Naive thymus-derived CD4-positive, alpha-beta T cell (primary cell): Measurements from ENCODE around the gene SFTA2. TPM values are rescaled to one million over a fixed set of nuclear protein-coding genes. Genes with fewer than 3 reads are reported as not detected.

ENCODE experiments used
- ATAC-seq: fragments of 150-1000 bp; cut with Tn5 transposase; 2 replicates; pipeline ENCODE4 v1.10.0; 2021; ENCODE audit warnings: mild to moderate bottlenecking, moderate library complexity
- CTCF ChIA-PET: fragments of 350-600 bp; sonication (Branson Sonifier 250); formaldehyde crosslinking; loops from one replicate; lab custom pipeline; 2021; ENCODE audit warnings: antibody characterized with exemption; lab: Charles Lee
- POLR2A ChIA-PET: fragments of 350-600 bp; sonication (Branson Sonifier 250); formaldehyde crosslinking; loops from one replicate; lab custom pipeline; 2021; ENCODE audit warnings: antibody characterized with exemption, inconsistent platforms; lab: Charles Lee
- DNase-seq, 9 donors: peaks; one replicate each; pipeline versions ENCODE4 v3.0.0 to v3.0.0-alpha.2; 2020 to 2022; ENCODE audit warnings: mixed read lengths in 1 of 9
- H3K27ac ChIP-seq: one replicate; pipeline ENCODE4 v1.7.0; 2013; ENCODE audit warnings: mild to moderate bottlenecking, low read depth, low read length, moderate library complexity
- H3K27me3 ChIP-seq, 2 donors: one replicate each; pipeline ENCODE4 v1.7.0; 2013; ENCODE audit warnings: low read length in 2 of 2, mild to moderate bottlenecking in 2 of 2, moderate library complexity in 2 of 2; ENCODE audit not compliant: control insufficient read depth in 2 of 2, insufficient read depth in 2 of 2
- H3K36me3 ChIP-seq, 3 experiments: 1 replicate in 2 of 3; 2 replicates in 1 of 3; pipeline ENCODE4 v1.7.0; 2013; ENCODE audit warnings: low read length in 3 of 3, mild to moderate bottlenecking in 3 of 3, moderate library complexity in 1 of 3; ENCODE audit not compliant: insufficient read depth in 3 of 3, control insufficient read depth in 2 of 3
- H3K4me1 ChIP-seq, 2 donors: one replicate each; pipeline ENCODE4 v1.7.0; 2013; ENCODE audit warnings: low read length in 2 of 2, mild to moderate bottlenecking in 2 of 2, moderate library complexity in 1 of 2; ENCODE audit not compliant: control insufficient read depth in 2 of 2, insufficient read depth in 2 of 2
- H3K4me3 ChIP-seq: 2 replicates; pipeline ENCODE4 v1.7.0; 2013; ENCODE audit warnings: mild to moderate bottlenecking, low read length
- H3K9me3 ChIP-seq, 3 experiments: 1 replicate in 2 of 3; 2 replicates in 1 of 3; pipeline ENCODE4 v1.7.0; 2013; ENCODE audit warnings: low read length in 3 of 3; ENCODE audit not compliant: control insufficient read depth in 2 of 3
- H3K27ac Mint-ChIP-seq, 9 donors: one replicate each; pipeline ENCODE4 v1.8.0; 2020 to 2022; ENCODE audit warnings: mixed read lengths in 9 of 9, mild to moderate bottlenecking in 8 of 9, moderate library complexity in 5 of 9, inconsistent platforms in 2 of 9
- H3K27me3 Mint-ChIP-seq, 5 donors: one replicate each; pipeline ENCODE4 v1.8.0; 2021 to 2022; ENCODE audit warnings: mixed read lengths in 5 of 5, mild to moderate bottlenecking in 1 of 5
- H3K36me3 Mint-ChIP-seq, 5 donors: one replicate each; pipeline ENCODE4 v1.8.0; 2020 to 2022; ENCODE audit warnings: mixed read lengths in 5 of 5, mild to moderate bottlenecking in 3 of 5, inconsistent platforms in 1 of 5
- H3K4me1 Mint-ChIP-seq, 7 donors: one replicate each; pipeline ENCODE4 v1.8.0; 2020 to 2022; ENCODE audit warnings: mixed read lengths in 7 of 7, mild to moderate bottlenecking in 3 of 7, inconsistent platforms in 1 of 7
- H3K4me3 Mint-ChIP-seq, 10 donors: one replicate each; pipeline ENCODE4 v1.8.0; 2020 to 2022; ENCODE audit warnings: mild to moderate bottlenecking in 10 of 10, mixed read lengths in 10 of 10, moderate library complexity in 6 of 10, inconsistent platforms in 2 of 10
- H3K9me3 Mint-ChIP-seq, 11 donors: one replicate each; pipeline ENCODE4 v1.8.0; 2020 to 2022; ENCODE audit warnings: mixed read lengths in 11 of 11, mild to moderate bottlenecking in 4 of 11, inconsistent platforms in 1 of 11, moderate library complexity in 1 of 11
- intact Hi-C, 2 donors: fragments of 100-400 bp; cut with micrococcal nuclease; formaldehyde crosslinking; loops; one replicate each; pipeline ENCODE4 v1.15.1; 2023
- polyA plus RNA-seq, 2 donors: library from polyadenylated mRNA; unstranded; fragments of 300-500 nt; fragmentation: Illumina TruSeq; gene quantifications; one replicate each; pipeline ENCODE4 v1.2.3, GENCODE V29; 2021
- total RNA-seq, 6 experiments: library from RNA in 5 of 6; stranded (reverse) in 5 of 6; gene quantifications; 1 replicate in 5 of 6; 2 replicates in 1 of 6; pipeline ENCODE4 v1.2.3 and lab custom pipeline; 2021 to 2026

Gene SFTA2
- total and polyA plus RNA-seq, 7 experiments from 2014 or later, result 0.34 TPM; not detected in 6

DNA sequence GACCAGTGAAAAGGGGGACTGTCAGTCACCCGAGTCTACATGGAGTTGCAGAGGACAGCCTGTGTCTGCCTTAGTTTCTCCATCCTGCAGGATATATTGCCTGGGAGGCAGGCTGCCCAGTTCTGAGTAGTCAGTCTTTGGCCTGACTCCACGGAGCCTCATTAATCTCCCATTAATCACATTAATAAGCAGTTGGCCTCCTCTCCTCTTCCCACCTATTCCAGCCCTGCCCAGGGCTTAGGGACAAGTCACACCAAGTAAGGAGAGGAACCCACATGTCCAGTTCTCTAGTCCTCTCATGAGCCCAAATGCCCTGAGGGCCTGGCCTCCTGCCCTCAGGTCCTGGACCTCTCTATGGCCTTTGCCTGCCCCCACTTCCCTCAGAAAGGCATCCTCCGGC lies 7.5 kb upstream of the SFTA2 start:
- ChIA-PET POLR2A (no interaction called here), CTCF (no interaction called here)
- H3K4me1 ChIP-seq, result no peaks in the 10 kb centered on the region
- H3K27ac Mint-ChIP-seq, result no peak overlapping the region
- DNase-seq (no peak), ATAC-seq (no peak)
- H3K9me3 Mint-ChIP-seq, result peaks cover 0 to 1% (median 0%) of the 10 kb centered on the region in 11 donors
- peaks cover 0 to 3% (median 0%) of the 10 kb centered on the region in 5 donors for H3K36me3 Mint-ChIP-seq
- H3K27me3 ChIP-seq, result peaks cover 0 to 5% of the 10 kb centered on the region in 2 donors
- H3K27me3 Mint-ChIP-seq, result peaks cover 37 to 62% (median 44%) of the 10 kb centered on the region in 5 donors
- intact Hi-C loops, result no loop called here
- H3K4me3 ChIP-seq, result no peak overlapping the region
- H3K27ac ChIP-seq, result no peak overlapping the region
- H3K9me3 ChIP-seq, result no peaks in the 10 kb centered on the region
- no peak overlapping the region for H3K4me3 Mint-ChIP-seq
- H3K4me1 Mint-ChIP-seq, result peaks cover 0 to 11% (median 4%) of the 10 kb centered on the region in 7 donors
- no peaks in the 10 kb centered on the region for H3K36me3 ChIP-seq

- H3K9me3 ChIP-seq, result no peaks in the 10 kb centered on the region
- intact Hi-C loops, result no loop called here
- ChIA-PET POLR2A (no interaction called here), CTCF (interaction anchor here (1.6 kb wide), 1 partner anchor 148 kb away, joined by 4 read pairs; no protein-coding TSS in a partner anchor)
- H3K4me3 Mint-ChIP-seq, result no peak overlapping the region
- H3K36me3 ChIP-seq, result no peaks in the 10 kb centered on the region
- no peak overlapping the region for H3K4me3 ChIP-seq
- ATAC-seq, result no peak
- H3K9me3 Mint-ChIP-seq, result peaks cover 0 to 1% (median 0%) of the 10 kb centered on the region in 11 donors
- no peak overlapping the region for H3K27ac ChIP-seq
- H3K4me1 Mint-ChIP-seq, result peaks cover 0 to 11% (median 4%) of the 10 kb centered on the region in 7 donors
- DNase-seq, result no peak
- peaks cover 0 to 3% (median 0%) of the 10 kb centered on the region in 5 donors for H3K36me3 Mint-ChIP-seq
- H3K27me3 Mint-ChIP-seq, result peaks cover 35 to 56% (median 42%) of the 10 kb centered on the region in 5 donors
- H3K4me1 ChIP-seq, result no peaks in the 10 kb centered on the region
- peaks cover 0 to 5% of the 10 kb centered on the region in 2 donors for H3K27me3 ChIP-seq
- no peak overlapping the region for H3K27ac Mint-ChIP-seq
Measured at GRCh38 chr6:30938730-30939129, 6.8 kb upstream of the SFTA2 start.

DNA sequence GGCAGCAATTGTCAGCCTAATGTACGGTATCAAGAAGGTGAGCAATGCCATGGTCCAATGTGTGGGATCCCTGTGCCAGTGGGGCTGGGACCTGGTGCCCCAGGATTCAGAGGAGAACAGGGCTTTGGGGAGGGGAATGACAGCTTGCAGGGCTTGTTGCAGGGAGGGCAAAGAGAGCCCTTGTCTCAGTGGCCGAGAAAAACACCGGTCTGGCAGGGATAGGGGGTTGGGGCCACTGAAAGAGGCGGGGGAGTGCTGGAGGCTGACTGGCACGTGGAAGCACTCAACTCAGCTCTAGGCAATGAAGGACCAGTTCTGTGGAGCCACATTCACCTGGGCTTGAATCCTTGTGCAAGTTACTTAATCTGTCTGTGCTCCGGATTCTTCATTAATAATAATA lies 5.3 kb upstream of the SFTA2 start:
- DNase-seq, result no peak
- H3K27me3 ChIP-seq, result no peaks in the 10 kb centered on the region
- intact Hi-C loops, result no loop called here
- H3K4me1 ChIP-seq, result no peaks in the 10 kb centered on the region
- H3K27ac Mint-ChIP-seq, result no peak overlapping the region
- H3K4me1 Mint-ChIP-seq, result peaks cover 0 to 7% (median 3%) of the 10 kb centered on the region in 7 donors
- H3K36me3 Mint-ChIP-seq, result peaks cover 0 to 3% (median 0%) of the 10 kb centered on the region in 5 donors
- peaks cover 22 to 43% (median 29%) of the 10 kb centered on the region in 5 donors for H3K27me3 Mint-ChIP-seq
- H3K9me3 Mint-ChIP-seq, result peaks cover 0 to 1% (median 0%) of the 10 kb centered on the region in 11 donors
- no peak overlapping the region for H3K4me3 ChIP-seq
- H3K9me3 ChIP-seq, result no peaks in the 10 kb centered on the region
- POLR2A ChIA-PET, result no interaction called here
- no peak overlapping the region for H3K27ac ChIP-seq
- no peak for ATAC-seq
- H3K36me3 ChIP-seq, result no peaks in the 10 kb centered on the region
- CTCF ChIA-PET, result no interaction called here
- H3K4me3 Mint-ChIP-seq, result no peak overlapping the region

GRCh38 chr6:30935018-30935417 lies 3.0 kb upstream of the SFTA2 start:
- H3K36me3 Mint-ChIP-seq, result no peaks in the 10 kb centered on the region
- ChIA-PET POLR2A (no interaction called here), CTCF (interaction anchor here (0.7 kb wide), 1 partner anchor 9 kb away, joined by 3 read pairs; no protein-coding TSS in a partner anchor)
- no peak overlapping the region for H3K27ac Mint-ChIP-seq
- no peak overlapping the region for H3K4me3 Mint-ChIP-seq
- intact Hi-C loops, result no loop called here
- Histone ChIP-seq H3K27me3 (no peaks in the 10 kb centered on the region), H3K36me3 (no peaks in the 10 kb centered on the region), H3K4me3 (no peak overlapping the region), H3K9me3 (no peaks in the 10 kb centered on the region), H3K4me1 (no peaks in the 10 kb centered on the region), H3K27ac (no peak overlapping the region)
- H3K9me3 Mint-ChIP-seq, result no peaks in the 10 kb centered on the region
- H3K4me1 Mint-ChIP-seq, result peaks cover 0 to 7% (median 3%) of the 10 kb centered on the region in 7 donors
- no peak for DNase-seq
- no peak for ATAC-seq
- peaks cover 6 to 25% (median 9%) of the 10 kb centered on the region in 5 donors for H3K27me3 Mint-ChIP-seq

DNA sequence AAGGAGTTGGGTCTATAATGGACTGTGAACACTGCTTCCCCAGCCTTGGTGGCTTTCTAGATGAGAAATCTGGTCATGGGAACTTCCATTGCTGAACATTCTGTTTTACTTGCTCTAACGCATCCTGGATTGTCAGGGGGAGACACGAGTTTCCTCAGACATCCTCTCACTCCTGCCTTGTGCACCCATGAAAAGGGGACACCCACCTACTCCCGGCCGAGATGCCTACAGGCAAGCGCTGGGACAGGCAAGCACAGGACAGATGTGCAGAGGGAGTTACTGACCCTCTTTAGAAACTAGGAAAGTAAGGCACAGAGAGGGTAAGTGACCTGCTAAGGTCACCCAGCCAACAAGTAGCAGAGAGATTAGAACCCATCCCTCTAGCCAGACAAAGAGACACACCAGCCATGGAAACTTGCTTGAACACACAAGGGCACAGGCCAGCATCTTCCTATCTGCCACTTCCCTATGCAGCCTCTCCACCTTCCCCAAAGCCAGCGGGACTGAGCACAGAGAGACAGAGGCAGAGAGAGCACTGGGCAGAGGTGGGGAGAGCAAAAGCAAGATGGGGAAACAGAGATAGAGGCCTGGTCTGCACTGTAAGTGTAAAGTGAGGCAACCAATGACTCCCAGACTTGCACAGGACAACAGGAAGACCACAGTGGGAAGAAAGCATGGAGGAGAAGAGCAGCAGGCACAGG lies 845 bp upstream of the SFTA2 start:
- H3K36me3 ChIP-seq, result no peaks in the 10 kb centered on the region
- H3K27me3 ChIP-seq, result no peaks in the 10 kb centered on the region
- Mint-ChIP-seq H3K27me3 (peaks cover 0 to 17% (median 0%) of the 10 kb centered on the region in 5 donors), H3K4me3 (no peak overlapping the region), H3K4me1 (peaks cover 0 to 7% (median 3%) of the 10 kb centered on the region in 7 donors), H3K27ac (no peak overlapping the region), H3K9me3 (peaks cover 0 to 13% (median 4%) of the 10 kb centered on the region in 11 donors), H3K36me3 (peaks cover 0 to 9% (median 5%) of the 10 kb centered on the region in 5 donors)
- H3K4me3 ChIP-seq, result no peak overlapping the region
- ATAC-seq (no peak), DNase-seq (no peak)
- no peaks in the 10 kb centered on the region for H3K4me1 ChIP-seq
- CTCF ChIA-PET, result no interaction called here
- intact Hi-C loops, result no loop called here
- POLR2A ChIA-PET, result no interaction called here
- no peak overlapping the region for H3K27ac ChIP-seq
- H3K9me3 ChIP-seq, result peaks cover 0 to 7% (median 0%) of the 10 kb centered on the region in 3 experiments

GRCh38 chr6:30931272-30931671 lies 698 bp downstream of the SFTA2 start:
- Mint-ChIP-seq H3K4me3 (no peak overlapping the region), H3K27ac (no peak overlapping the region), H3K9me3 (peaks cover 0 to 13% (median 4%) of the 10 kb centered on the region in 11 donors), H3K27me3 (peaks cover 0 to 10% (median 0%) of the 10 kb centered on the region in 5 donors), H3K36me3 (peaks cover 4 to 19% (median 15%) of the 10 kb centered on the region in 5 donors), H3K4me1 (peaks cover 0 to 7% (median 3%) of the 10 kb centered on the region in 7 donors)
- Histone ChIP-seq H3K27me3 (no peaks in the 10 kb centered on the region), H3K36me3 (peaks cover 0 to 6% (median 0%) of the 10 kb centered on the region in 3 experiments), H3K4me1 (no peaks in the 10 kb centered on the region), H3K4me3 (no peak overlapping the region), H3K9me3 (peaks cover 0 to 7% (median 0%) of the 10 kb centered on the region in 3 experiments), H3K27ac (no peak overlapping the region)
- DNase-seq (no peak), ATAC-seq (no peak)
- ChIA-PET POLR2A (no interaction called here), CTCF (no interaction called here)
- intact Hi-C loops, result no loop called here
